H1 (cell line): ENCODE data around the gene PRKCH. TPM values are rescaled to one million over a fixed set of nuclear protein-coding genes. Genes with fewer than 3 reads are reported as not detected.

ENCODE experiments used
- BACH1 ChIP-seq: IDR thresholded peaks from 2 replicates; pipeline ENCODE4 v1.6.1; 2012; ENCODE audit warnings: low read length, improper control_type of control experiment
- polyA plus RNA-seq, 7 experiments: library from polyadenylated mRNA; depleted of rRNA in 3 of 7; stranded (reverse) in 5 of 7; unstranded in 2 of 7; fragments of >200 nt in 5 of 7; fragments of 200-250 nt in 2 of 7; gene quantifications; 1 replicate in 5 of 7; 2 replicates in 1 of 7; 4 replicates in 1 of 7; pipeline versions ENCODE4 v1.2.1 to v1.2.3, GENCODE V29; 2011 to 2013; ENCODE audit warnings: missing spikeins in 2 of 7, mixed read lengths in 2 of 7
- total RNA-seq: library from RNA; stranded (reverse); fragmentation: NEBNext Ultra II Directional; extraction: Animal tissue kit (Norgen Biotek cat#: 25700); gene quantifications from 2 replicates; pipeline ENCODE4 v1.2.1, GENCODE V29; 2021

Gene PRKCH
- total and polyA plus RNA-seq, 2 of the 8 experiments (the other 6 are each of a cell fraction or from before 2014, with no cell fraction given), result 6.4 to 7.0 TPM

- no peak for TF ChIP-seq BACH1
- TF ChIP-seq, all 59 proteins: peak for 0
These were observed 199.2 kb downstream of the PRKCH start (continued) for GRCh38 chr14:61520576-61520975.
